ENCODE measurements around the gene LRRC39. TPM values are rescaled to one million over a fixed set of nuclear protein-coding genes. Genes with fewer than 3 reads are reported as not detected.

Gene LRRC39
- total RNA-seq, 1 experiment from 2014 or later: 0.67 TPM

- CTCF ChIA-PET: no interaction called here
- Histone ChIP-seq H3K36me3 (ENCODE audit: insufficient read depth, low read length, poor library complexity, severe bottlenecking) (peaks cover 12% of the 10 kb centered on the region), H3K4me1 (ENCODE audit: insufficient read depth, low read length, poor library complexity, severe bottlenecking) (no peaks in the 10 kb centered on the region), H3K4me3 (ENCODE audit: low read depth, low read length, poor library complexity, severe bottlenecking) (no peak overlapping the region), H3K9me3 (ENCODE audit: low read depth, low read length, poor library complexity, severe bottlenecking) (no peaks in the 10 kb centered on the region), H3K27me3 (replicated peaks; ENCODE audit: insufficient read depth, low read depth, low read length, poor library complexity) (no peaks in the 10 kb centered on the region), H3K27ac (ENCODE audit: low read depth, low read length, poor library complexity, severe bottlenecking) (no peak overlapping the region)
- TF ChIP-seq CTCF (conservative IDR thresholded peaks at IDR 0.05; ENCODE audit: low read depth, low read length) (no peak), EZH2 (IDR thresholded peaks at IDR 0.05; ENCODE audit: borderline replicate concordance, low read depth, low read length, poor library complexity, severe bottlenecking) (no peak)
- intact Hi-C loops (cut with micrococcal nuclease; ENCODE audit: unreplicated experiment): no loop called here
- no TSS peak for BruUV-seq (replicated peaks)
- DNase-seq (ENCODE audit: low spot score): no peak
- POLR2A ChIA-PET (ENCODE audit: low non-redundant PET): no interaction called here
These were observed 20.5 kb upstream of the LRRC39 start for GRCh38 chr1:100198596-100198995.

- intact Hi-C loops (cut with micrococcal nuclease; ENCODE audit: unreplicated experiment): no loop called here
- peak; percentile 72 for DNase-seq (ENCODE audit: low spot score)
- peaks cover 14% of the 10 kb centered on the region for H3K4me1 ChIP-seq (ENCODE audit: insufficient read depth, low read length, poor library complexity, severe bottlenecking)
- POLR2A ChIA-PET (ENCODE audit: low non-redundant PET): no interaction called here
- no TSS peak for BruUV-seq (replicated peaks)
- no peak overlapping the region for H3K4me3 ChIP-seq (ENCODE audit: low read depth, low read length, poor library complexity, severe bottlenecking)
- no peak for TF ChIP-seq CTCF (conservative IDR thresholded peaks at IDR 0.05; ENCODE audit: low read depth, low read length)
- no peak for TF ChIP-seq EZH2 (IDR thresholded peaks at IDR 0.05; ENCODE audit: borderline replicate concordance, low read depth, low read length, poor library complexity, severe bottlenecking)
- peak overlapping the region; percentile 37 for H3K27ac ChIP-seq (ENCODE audit: low read depth, low read length, poor library complexity, severe bottlenecking)
- H3K27me3 ChIP-seq (replicated peaks; ENCODE audit: insufficient read depth, low read depth, low read length, poor library complexity): no peaks in the 10 kb centered on the region
- CTCF ChIA-PET: no interaction called here
- H3K36me3 ChIP-seq (ENCODE audit: insufficient read depth, low read length, poor library complexity, severe bottlenecking): no peaks in the 10 kb centered on the region
- no peaks in the 10 kb centered on the region for H3K9me3 ChIP-seq (ENCODE audit: low read depth, low read length, poor library complexity, severe bottlenecking)
These were observed 10.6 kb upstream of the LRRC39 start for GRCh38 chr1:100188617-100189016.

GRCh38 chr1:100187912-100188311 is 9.9 kb upstream of the LRRC39 start:
- intact Hi-C loops (cut with micrococcal nuclease; ENCODE audit: unreplicated experiment): no loop called here
- Histone ChIP-seq H3K36me3 (ENCODE audit: insufficient read depth, low read length, poor library complexity, severe bottlenecking) (no peaks in the 10 kb centered on the region), H3K27me3 (replicated peaks; ENCODE audit: insufficient read depth, low read depth, low read length, poor library complexity) (no peaks in the 10 kb centered on the region), H3K27ac (ENCODE audit: low read depth, low read length, poor library complexity, severe bottlenecking) (no peak overlapping the region), H3K4me3 (ENCODE audit: low read depth, low read length, poor library complexity, severe bottlenecking) (no peak overlapping the region), H3K4me1 (ENCODE audit: insufficient read depth, low read length, poor library complexity, severe bottlenecking) (peaks cover 14% of the 10 kb centered on the region), H3K9me3 (ENCODE audit: low read depth, low read length, poor library complexity, severe bottlenecking) (no peaks in the 10 kb centered on the region)
- CTCF ChIA-PET: no interaction called here
- POLR2A ChIA-PET (ENCODE audit: low non-redundant PET): interaction anchor here (0.7 kb wide), 1 partner anchor 610 kb away, joined by 9 read pairs; no protein-coding TSS in a partner anchor
- no TSS peak for BruUV-seq (replicated peaks)
- DNase-seq (ENCODE audit: low spot score): peak; percentile 43
- no peak for TF ChIP-seq EZH2 (IDR thresholded peaks at IDR 0.05; ENCODE audit: borderline replicate concordance, low read depth, low read length, poor library complexity, severe bottlenecking)

- DNase-seq (ENCODE audit: low spot score): peak; percentile 7
- no peak overlapping the region for H3K4me3 ChIP-seq (ENCODE audit: low read depth, low read length, poor library complexity, severe bottlenecking)
- H3K36me3 ChIP-seq (ENCODE audit: insufficient read depth, low read length, poor library complexity, severe bottlenecking): no peaks in the 10 kb centered on the region
- H3K27ac ChIP-seq (ENCODE audit: low read depth, low read length, poor library complexity, severe bottlenecking): no peak overlapping the region
- TF ChIP-seq CTCF (conservative IDR thresholded peaks at IDR 0.05; ENCODE audit: low read depth, low read length) (no peak), EZH2 (IDR thresholded peaks at IDR 0.05; ENCODE audit: borderline replicate concordance, low read depth, low read length, poor library complexity, severe bottlenecking) (no peak)
- H3K9me3 ChIP-seq (ENCODE audit: low read depth, low read length, poor library complexity, severe bottlenecking): no peaks in the 10 kb centered on the region
- no peaks in the 10 kb centered on the region for H3K27me3 ChIP-seq (replicated peaks; ENCODE audit: insufficient read depth, low read depth, low read length, poor library complexity)
- CTCF ChIA-PET: no interaction called here
- POLR2A ChIA-PET (ENCODE audit: low non-redundant PET): no interaction called here
- peaks cover 14% of the 10 kb centered on the region for H3K4me1 ChIP-seq (ENCODE audit: insufficient read depth, low read length, poor library complexity, severe bottlenecking)
- intact Hi-C loops (cut with micrococcal nuclease; ENCODE audit: unreplicated experiment): no loop called here
- no TSS peak for BruUV-seq (replicated peaks)
These were observed 6.5 kb upstream of the LRRC39 start for GRCh38 chr1:100184536-100184935.
